ENCODE measurements around the gene LINC00305. TPM values are rescaled to one million over a fixed set of nuclear protein-coding genes. Genes with fewer than 3 reads are reported as not detected.

Gene LINC00305
- total and polyA plus RNA-seq, 2 of the 13 experiments (the other 11 are each of a cell fraction or from before 2014, with no cell fraction given), result not detected

DNA sequence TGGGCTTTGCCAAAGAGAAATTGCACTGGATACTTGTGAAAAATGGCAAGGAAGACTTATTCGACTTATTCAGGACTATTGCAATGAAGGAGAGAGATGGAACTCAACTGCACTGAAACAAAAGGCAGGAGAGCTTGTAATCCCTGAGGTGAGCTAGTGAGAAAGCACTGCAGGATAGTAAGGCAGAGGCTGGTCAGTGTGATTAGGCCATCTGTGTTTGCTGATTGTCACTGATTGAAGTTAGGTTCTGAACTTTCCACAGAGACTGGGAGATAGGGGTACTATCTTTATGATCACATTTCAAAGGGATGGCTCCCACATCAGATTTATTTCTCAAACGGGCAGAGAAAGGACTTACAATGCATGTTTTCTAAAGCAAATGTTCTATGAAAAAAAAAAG, 96.1 kb downstream of the LINC00305 start (continued):
- TF ChIP-seq ZNF790 (CRISPR knock-in tag; IDR thresholded peaks at IDR 0.05; ENCODE audit: borderline replicate concordance), result no peak
- no peak for TF ChIP-seq HES4 (CRISPR knock-in tag; IDR thresholded peaks at IDR 0.05; ENCODE audit: borderline replicate concordance)
- TF ChIP-seq ZNF484 (CRISPR knock-in tag; IDR thresholded peaks at IDR 0.05; ENCODE audit: borderline replicate concordance, low read depth), result no peak
- no peak for TF ChIP-seq THRA (CRISPR knock-in tag; IDR thresholded peaks at IDR 0.05; ENCODE audit: borderline replicate concordance)
- TF ChIP-seq CBX1 (IDR thresholded peaks at IDR 0.05; ENCODE audit: low read depth), result no peak
- TF ChIP-seq ZEB1 (IDR thresholded peaks at IDR 0.05; ENCODE audit: insufficient replicate concordance, low read depth), result no peak
- TF ChIP-seq ZNF44 (CRISPR knock-in tag; IDR thresholded peaks at IDR 0.05), result no peak
- TF ChIP-seq, protein P1, sequence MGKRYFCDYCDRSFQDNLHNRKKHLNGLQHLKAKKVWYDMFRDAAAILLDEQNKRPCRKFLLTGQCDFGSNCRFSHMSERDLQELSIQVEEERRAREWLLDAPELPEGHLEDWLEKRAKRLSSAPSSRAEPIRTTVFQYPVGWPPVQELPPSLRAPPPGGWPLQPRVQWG (CRISPR knock-in tag; IDR thresholded peaks at IDR 0.05; ENCODE audit: borderline replicate concordance, low read depth), result no peak
- no peak for TF ChIP-seq ETV5 (CRISPR knock-in tag; IDR thresholded peaks at IDR 0.05; ENCODE audit: borderline replicate concordance)
- TF ChIP-seq TP53 (CRISPR knock-in tag; conservative IDR thresholded peaks at IDR 0.05), result no peak
- no peak for TF ChIP-seq CEBPG (CRISPR knock-in tag; IDR thresholded peaks at IDR 0.05)
- TF ChIP-seq, protein P2, sequence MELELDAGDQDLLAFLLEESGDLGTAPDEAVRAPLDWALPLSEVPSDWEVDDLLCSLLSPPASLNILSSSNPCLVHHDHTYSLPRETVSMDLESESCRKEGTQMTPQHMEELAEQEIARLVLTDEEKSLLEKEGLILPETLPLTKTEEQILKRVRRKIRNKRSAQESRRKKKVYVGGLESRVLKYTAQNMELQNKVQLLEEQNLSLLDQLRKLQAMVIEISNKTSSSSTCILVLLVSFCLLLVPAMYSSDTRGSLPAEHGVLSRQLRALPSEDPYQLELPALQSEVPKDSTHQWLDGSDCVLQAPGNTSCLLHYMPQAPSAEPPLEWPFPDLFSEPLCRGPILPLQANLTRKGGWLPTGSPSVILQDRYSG (CRISPR knock-in tag; IDR thresholded peaks at IDR 0.05), result no peak
- no peak for TF ChIP-seq MTA1 (CRISPR knock-in tag; IDR thresholded peaks at IDR 0.05; ENCODE audit: borderline replicate concordance)
